Renal pelvis (tissue), 4 donors: ENCODE measurements around the gene MPND. TPM values are rescaled to one million over a fixed set of nuclear protein-coding genes. Genes with fewer than 3 reads are reported as not detected.

ENCODE experiments used
- DNase-seq: peaks from one replicate; pipeline ENCODE4 v3.0.0-alpha.2; 2013
- polyA plus RNA-seq, 3 donors: library from polyadenylated mRNA; unstranded; fragments of 120-200 nt; gene quantifications; one replicate each; pipeline ENCODE4 v1.2.1, GENCODE V29; 2013; ENCODE audit not compliant: insufficient read length in 3 of 3

The MPND gene
- polyA plus RNA-seq, 3 donors: 29.3 to 33.8 (median 31.8) TPM

- no peak for DNase-seq
Observed at GRCh38 chr19:4376028-4376670, 32.8 kb downstream of the MPND start.

GRCh38 chr19:4376671-4376990, 33.3 kb downstream of the MPND start:
- DNase-seq: no peak

GRCh38 chr19:4376991-4377781, 33.8 kb downstream of the MPND start:
- DNase-seq: no peak

GRCh38 chr19:4378886-4379285, 35.5 kb downstream of the MPND start:
- DNase-seq: no peak

GRCh38 chr19:4379383-4380253, 36.3 kb downstream of the MPND start:
- DNase-seq: no peak

GRCh38 chr19:4380254-4380727, 36.9 kb downstream of the MPND start:
- DNase-seq: no peak

- no peak for DNase-seq
Observed at GRCh38 chr19:4385291-4386040, 42.1 kb downstream of the MPND start.

- no peak for DNase-seq
Observed at GRCh38 chr19:4386041-4386782, 42.9 kb downstream of the MPND start.

- DNase-seq: no peak
Observed at GRCh38 chr19:4388337-4389063, 45.1 kb downstream of the MPND start.

GRCh38 chr19:4389064-4389375, 45.7 kb downstream of the MPND start:
- DNase-seq: no peak

GRCh38 chr19:4389511-4390016, 46.2 kb downstream of the MPND start:
- no peak for DNase-seq

GRCh38 chr19:4390017-4390566, 46.7 kb downstream of the MPND start:
- DNase-seq: no peak

GRCh38 chr19:4390567-4391305, 47.4 kb downstream of the MPND start:
- DNase-seq: no peak

GRCh38 chr19:4391306-4391693, 47.9 kb downstream of the MPND start:
- DNase-seq: no peak

GRCh38 chr19:4391701-4392483, 48.5 kb downstream of the MPND start:
- no peak for DNase-seq

GRCh38 chr19:4393947-4394590, 50.7 kb downstream of the MPND start:
- no peak for DNase-seq

GRCh38 chr19:4396949-4397783, 53.8 kb downstream of the MPND start:
- no peak for DNase-seq
